Mesenchymal stem cell (in vitro differentiated cells and primary cell): ENCODE data around the gene GADD45A.

Experiments used
- DNase-seq: peaks from one replicate; pipeline ENCODE4 v3.0.0-alpha.2; 2013
- H2AFZ ChIP-seq: one replicate; pipeline ENCODE4 v1.6.1; 2013; ENCODE audit warnings: low read depth, mild to moderate bottlenecking, control low read depth, inconsistent platforms, low read length, moderate library complexity
- H2AK5ac ChIP-seq: 2 replicates; pipeline ENCODE4 v1.6.1; 2013; ENCODE audit warnings: low read length, moderate library complexity, mild to moderate bottlenecking, inconsistent platforms; ENCODE audit not compliant: severe bottlenecking
- H2BK120ac ChIP-seq: one replicate; pipeline ENCODE4 v1.6.1; 2013; ENCODE audit warnings: low read depth, mild to moderate bottlenecking, inconsistent platforms, low read length, moderate library complexity
- H2BK12ac ChIP-seq, 2 experiments: one replicate each; pipeline ENCODE4 v1.6.1; 2013; ENCODE audit warnings: inconsistent platforms in 2 of 2, low read length in 2 of 2, mild to moderate bottlenecking in 2 of 2, moderate library complexity in 2 of 2, control low read depth in 1 of 2
- H2BK15ac ChIP-seq: one replicate; pipeline ENCODE4 v1.6.1; 2013; ENCODE audit warnings: mild to moderate bottlenecking, low read depth, inconsistent platforms; ENCODE audit not compliant: poor library complexity, severe bottlenecking
- H2BK5ac ChIP-seq: 2 replicates; pipeline ENCODE4 v1.6.1; 2013; ENCODE audit warnings: low read depth, mild to moderate bottlenecking, low read length, control low read depth, inconsistent platforms; ENCODE audit not compliant: poor library complexity, severe bottlenecking
- H3K14ac ChIP-seq, 2 experiments: one replicate each; pipeline ENCODE4 v1.6.1; 2013; ENCODE audit warnings: inconsistent platforms in 2 of 2, low read length in 2 of 2, control low read depth in 1 of 2, mild to moderate bottlenecking in 1 of 2, moderate library complexity in 1 of 2
- H3K18ac ChIP-seq, 2 experiments: one replicate each; pipeline ENCODE4 v1.6.1; 2013; ENCODE audit warnings: inconsistent platforms in 2 of 2, low read length in 2 of 2, control low read depth in 1 of 2, low read depth in 1 of 2, mild to moderate bottlenecking in 1 of 2
- H3K23ac ChIP-seq, 2 experiments: one replicate each; pipeline ENCODE4 v1.6.1; 2013; ENCODE audit warnings: inconsistent platforms in 2 of 2, low read length in 2 of 2, mild to moderate bottlenecking in 2 of 2, moderate library complexity in 2 of 2, control low read depth in 1 of 2
- H3K27ac ChIP-seq: 2 replicates; pipeline ENCODE4 v1.5.1; 2013; ENCODE audit warnings: mild to moderate bottlenecking, moderate library complexity, low read length, control low read depth, inconsistent platforms; ENCODE audit not compliant: poor library complexity, severe bottlenecking
- H3K27me3 ChIP-seq, 2 experiments: 2 replicates each; pipeline versions ENCODE4 v1.6.1 to v1.7.0; 2013; ENCODE audit warnings: low read length in 2 of 2, mild to moderate bottlenecking in 2 of 2, moderate library complexity in 2 of 2, control low read depth in 1 of 2, inconsistent platforms in 1 of 2; ENCODE audit not compliant: control insufficient read depth in 1 of 2, insufficient read depth in 1 of 2
- H3K36me3 ChIP-seq, 2 experiments: 2 replicates each; pipeline versions ENCODE4 v1.6.1 to v1.7.0; 2013; ENCODE audit warnings: low read length in 2 of 2, control low read depth in 1 of 2, inconsistent platforms in 1 of 2, low read depth in 1 of 2, mild to moderate bottlenecking in 1 of 2; ENCODE audit not compliant: insufficient read depth in 2 of 2, control insufficient read depth in 1 of 2
- H3K4ac ChIP-seq, 2 experiments: one replicate each; pipeline ENCODE4 v1.6.1; 2013; ENCODE audit warnings: inconsistent platforms in 2 of 2, low read length in 2 of 2, mild to moderate bottlenecking in 2 of 2, moderate library complexity in 2 of 2, control low read depth in 1 of 2, low read depth in 1 of 2
- H3K4me1 ChIP-seq: 2 replicates; pipeline ENCODE4 v1.6.1; 2013; ENCODE audit warnings: low read depth, low read length, control low read depth; ENCODE audit not compliant: control insufficient read depth, insufficient read depth
- H3K4me2 ChIP-seq: 2 replicates; pipeline ENCODE4 v1.6.1; 2013; ENCODE audit warnings: low read length, mild to moderate bottlenecking, inconsistent platforms; ENCODE audit not compliant: poor library complexity, severe bottlenecking
- H3K4me3 ChIP-seq, 2 experiments: 2 replicates each; pipeline versions ENCODE4 v1.5.1 to v1.7.0; 2013; ENCODE audit warnings: low read length in 2 of 2, mild to moderate bottlenecking in 2 of 2, control low read depth in 1 of 2, low read depth in 1 of 2; ENCODE audit not compliant: insufficient read depth in 1 of 2
- H3K79me1 ChIP-seq: replicated peaks from 2 replicates; pipeline ENCODE4 v1.6.1; 2013; ENCODE audit warnings: mild to moderate bottlenecking, control low read depth, low read length, inconsistent platforms; ENCODE audit not compliant: poor library complexity, severe bottlenecking
- H3K9ac ChIP-seq: 2 replicates; pipeline ENCODE4 v1.7.0; 2013; ENCODE audit warnings: mild to moderate bottlenecking, low read length, moderate library complexity
- H3K9me3 ChIP-seq: 2 replicates; pipeline ENCODE4 v1.7.0; 2013; ENCODE audit warnings: mild to moderate bottlenecking, low read length; ENCODE audit not compliant: control insufficient read depth
- H4K8ac ChIP-seq: one replicate; pipeline ENCODE4 v1.6.1; 2013; ENCODE audit warnings: inconsistent platforms, mild to moderate bottlenecking, low read length, moderate library complexity
- H4K91ac ChIP-seq: one replicate; pipeline ENCODE4 v1.6.1; 2013; ENCODE audit warnings: mild to moderate bottlenecking, low read length, inconsistent platforms
- WGBS: methylation state at CpG from one replicate; pipeline ENCODE4 v1.1.7; 2013; ENCODE audit warnings: mixed read lengths; 5-methylcytosine and 5-hydroxymethylcytosine counted together

The GADD45A gene

GRCh38 chr1:67690018-67690363 is 5.0 kb downstream of the GADD45A start:
- H2AFZ ChIP-seq = no peak overlapping the region
- H3K4me1 ChIP-seq = peaks cover 3% of the 10 kb centered on the region
- H4K91ac ChIP-seq = no peak overlapping the region
- H3K27me3 ChIP-seq = no peaks in the 10 kb centered on the region
- H3K36me3 ChIP-seq = peaks cover 4 to 36% of the 10 kb centered on the region in 2 experiments
- peaks cover 1% of the 10 kb centered on the region for H3K79me1 ChIP-seq
- no peak overlapping the region for H2BK120ac ChIP-seq
- H2AK5ac ChIP-seq = no peak overlapping the region
- H3K27ac ChIP-seq = no peak overlapping the region
- H3K4ac ChIP-seq = no peak overlapping the region
- no peak overlapping the region for H2BK15ac ChIP-seq
- H3K23ac ChIP-seq = no peak overlapping the region
- no peak overlapping the region for H3K18ac ChIP-seq
- no peak overlapping the region for H2BK5ac ChIP-seq
- H3K9me3 ChIP-seq = no peaks in the 10 kb centered on the region
- H2BK12ac ChIP-seq = no peak overlapping the region
- H3K9ac ChIP-seq = no peak overlapping the region
- H4K8ac ChIP-seq = no peak overlapping the region
- no peak overlapping the region for H3K14ac ChIP-seq
- no peak for DNase-seq
- no peak overlapping the region for H3K4me2 ChIP-seq
- H3K4me3 ChIP-seq = no peak overlapping the region

- Histone ChIP-seq H2AFZ (no peak overlapping the region), H3K23ac (no peak overlapping the region), H3K36me3 (peaks cover 4 to 36% of the 10 kb centered on the region in 2 experiments), H3K14ac (no peak overlapping the region), H3K4me3 (no peak overlapping the region), H2BK120ac (no peak overlapping the region), H2BK15ac (no peak overlapping the region), H3K27ac (no peak overlapping the region), H3K4ac (no peak overlapping the region), H3K9ac (no peak overlapping the region), H3K4me1 (peaks cover 3% of the 10 kb centered on the region), H2BK12ac (no peak overlapping the region), H3K27me3 (no peaks in the 10 kb centered on the region), H3K79me1 (peaks cover 1% of the 10 kb centered on the region), H3K9me3 (no peaks in the 10 kb centered on the region), H2BK5ac (no peak overlapping the region), H4K91ac (no peak overlapping the region), H3K4me2 (no peak overlapping the region), H2AK5ac (no peak overlapping the region), H3K18ac (no peak overlapping the region), H4K8ac (no peak overlapping the region)
- DNase-seq = no peak
- WGBS = no CpG with 5 or more reads among the region's 2 CpGs
Observed at GRCh38 chr1:67690411-67690810, 5.4 kb downstream of the GADD45A start.

GRCh38 chr1:67691712-67692111 is 6.7 kb downstream of the GADD45A start:
- no peak overlapping the region for H3K4me3 ChIP-seq
- H3K79me1 ChIP-seq = peaks cover 1% of the 10 kb centered on the region
- no peak overlapping the region for H2BK15ac ChIP-seq
- H4K91ac ChIP-seq = no peak overlapping the region
- H3K23ac ChIP-seq = no peak overlapping the region
- H2AFZ ChIP-seq = no peak overlapping the region
- no peak overlapping the region for H2BK120ac ChIP-seq
- H3K18ac ChIP-seq = no peak overlapping the region
- H3K27me3 ChIP-seq = no peaks in the 10 kb centered on the region
- DNase-seq = no peak
- no peak overlapping the region for H3K4me2 ChIP-seq
- H4K8ac ChIP-seq = no peak overlapping the region
- H3K27ac ChIP-seq = no peak overlapping the region
- H3K14ac ChIP-seq = no peak overlapping the region
- H3K36me3 ChIP-seq = peaks cover 4 to 36% of the 10 kb centered on the region in 2 experiments
- no peaks in the 10 kb centered on the region for H3K9me3 ChIP-seq
- no peak overlapping the region for H3K9ac ChIP-seq
- H2AK5ac ChIP-seq = no peak overlapping the region
- no peak overlapping the region for H2BK5ac ChIP-seq
- H3K4ac ChIP-seq = no peak overlapping the region
- H3K4me1 ChIP-seq = peaks cover 3% of the 10 kb centered on the region
- H2BK12ac ChIP-seq = no peak overlapping the region

- H3K27ac ChIP-seq = no peak overlapping the region
- no peaks in the 10 kb centered on the region for H3K27me3 ChIP-seq
- no peak overlapping the region for H2AFZ ChIP-seq
- H3K9me3 ChIP-seq = no peaks in the 10 kb centered on the region
- no peak overlapping the region for H3K23ac ChIP-seq
- H2AK5ac ChIP-seq = no peak overlapping the region
- H3K18ac ChIP-seq = no peak overlapping the region
- no peak overlapping the region for H3K14ac ChIP-seq
- H3K4me3 ChIP-seq = no peak overlapping the region
- H3K9ac ChIP-seq = no peak overlapping the region
- H3K4me2 ChIP-seq = no peak overlapping the region
- no peak overlapping the region for H2BK120ac ChIP-seq
- no peak overlapping the region for H3K4ac ChIP-seq
- peaks cover 0 to 9% of the 10 kb centered on the region in 2 experiments for H3K36me3 ChIP-seq
- H4K91ac ChIP-seq = no peak overlapping the region
- 94% methylated on average over 1 of the region's 2 CpGs for WGBS
- H3K79me1 ChIP-seq = no peaks in the 10 kb centered on the region
- H2BK15ac ChIP-seq = no peak overlapping the region
- no peak overlapping the region for H4K8ac ChIP-seq
- no peak overlapping the region for H2BK12ac ChIP-seq
- H3K4me1 ChIP-seq = peaks cover 3% of the 10 kb centered on the region
- no peak for DNase-seq
- no peak overlapping the region for H2BK5ac ChIP-seq
Observed at GRCh38 chr1:67695963-67696362, 11.0 kb downstream of the GADD45A start.
